A204.1 (cell line): ENCODE measurements around the gene CXCR4.

Source experiments
- FAIRE-seq: peaks from 2 replicates; lab custom pipeline; 2012; peaks lifted over from hg19 to GRCh38; lab: Jason Lieb, UNC

Gene CXCR4

DNA sequence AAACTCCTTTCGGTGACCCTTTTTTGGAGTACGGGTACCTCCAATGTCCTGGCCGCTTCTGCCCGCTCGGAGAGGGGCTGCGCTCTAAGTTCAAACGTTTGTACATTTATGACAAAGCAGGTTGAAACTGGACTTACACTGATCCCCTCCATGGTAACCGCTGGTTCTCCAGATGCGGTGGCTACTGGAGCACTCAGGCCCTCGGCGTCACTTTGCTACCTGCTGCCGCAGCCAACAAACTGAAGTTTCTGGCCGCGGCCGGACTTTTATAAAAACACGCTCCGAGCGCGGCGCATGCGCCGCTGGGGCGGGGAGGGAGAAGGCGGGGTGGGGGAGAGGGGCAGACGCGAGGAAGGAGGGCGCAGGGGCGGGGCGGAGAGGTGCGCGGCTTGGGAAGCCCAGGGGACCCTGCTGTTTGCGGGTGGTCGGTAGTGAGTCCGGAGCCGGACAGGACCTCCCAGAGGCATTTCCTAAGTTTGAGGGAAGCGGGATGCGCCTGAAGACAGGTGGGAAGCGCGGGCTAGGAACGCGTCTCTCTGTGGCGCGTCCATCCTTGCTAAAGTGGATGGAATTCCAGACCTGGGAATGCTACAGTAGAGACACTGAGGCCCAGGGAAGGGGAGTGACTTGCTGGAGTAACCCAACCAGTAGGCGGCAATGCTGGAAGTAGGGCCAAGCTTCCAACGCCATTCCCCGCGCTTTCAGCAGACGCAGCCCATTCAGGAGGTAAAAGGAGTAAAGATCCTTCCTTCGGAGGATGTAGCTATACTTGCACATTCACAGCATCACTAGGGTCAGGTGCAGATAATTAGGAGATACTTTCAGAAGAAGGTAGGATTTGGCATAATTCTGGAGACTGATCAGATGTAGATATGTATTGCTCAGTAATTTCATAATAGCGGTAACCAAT lies at the start of gene CXCR4:
TSS of gene CXCR4 (minus strand) at position 241 of the 910 bp plus-strand sequence. CDS start at position 152, 89 bp downstream.
- FAIRE-seq: no peak

DNA sequence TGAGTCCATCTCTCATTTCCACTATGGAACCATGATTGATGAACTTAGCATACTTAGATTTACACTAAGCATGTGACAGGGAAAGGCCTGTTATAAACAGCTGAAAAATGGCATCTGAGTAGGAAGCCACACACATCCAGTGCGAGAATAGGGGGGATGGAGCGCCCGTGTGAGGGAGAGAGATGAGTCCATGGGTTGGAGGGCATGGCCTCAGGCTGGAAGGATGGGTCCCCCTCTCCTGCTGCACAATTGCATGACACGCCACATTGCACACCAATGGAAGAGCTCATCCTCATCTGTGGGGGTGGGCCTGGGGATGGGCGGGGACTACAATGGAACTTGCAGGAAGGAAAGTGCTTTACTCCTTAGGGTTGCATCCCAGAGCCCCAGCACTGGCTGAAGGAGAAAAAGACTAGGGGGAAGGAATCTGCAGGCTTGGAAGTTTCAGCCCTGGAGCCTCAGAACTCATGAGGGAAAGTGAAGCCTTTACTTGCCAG lies 46.4 kb upstream of the CXCR4 start:
- FAIRE-seq: no peak

DNA sequence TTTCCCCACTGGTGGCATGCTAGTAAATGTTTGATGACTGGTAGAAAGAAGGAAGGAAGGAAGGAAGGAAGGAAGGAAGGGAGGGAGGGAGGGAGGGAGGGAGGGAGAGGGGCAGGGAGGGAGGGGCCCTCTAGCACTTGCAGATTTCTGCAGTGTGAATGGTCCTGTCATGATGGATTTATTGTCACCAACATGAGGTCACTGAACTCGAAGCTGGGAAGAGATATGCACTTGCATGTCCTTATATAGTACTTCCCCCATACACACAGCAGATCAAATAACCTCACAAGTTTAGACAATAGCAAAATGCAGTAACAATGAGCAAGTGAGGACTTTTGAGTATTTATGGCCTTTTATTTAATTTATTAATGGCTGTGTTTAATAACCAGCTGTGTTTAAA lies 44.5 kb upstream of the CXCR4 start:
- FAIRE-seq: no peak

- no peak for FAIRE-seq
These were observed 38.5 kb upstream of the CXCR4 start for GRCh38 chr2:136156411-136156810.

- no peak for FAIRE-seq
These were observed 36.4 kb upstream of the CXCR4 start for GRCh38 chr2:136154384-136154783.

- no peak for FAIRE-seq
These were observed 33.3 kb upstream of the CXCR4 start for GRCh38 chr2:136151021-136151971.

DNA sequence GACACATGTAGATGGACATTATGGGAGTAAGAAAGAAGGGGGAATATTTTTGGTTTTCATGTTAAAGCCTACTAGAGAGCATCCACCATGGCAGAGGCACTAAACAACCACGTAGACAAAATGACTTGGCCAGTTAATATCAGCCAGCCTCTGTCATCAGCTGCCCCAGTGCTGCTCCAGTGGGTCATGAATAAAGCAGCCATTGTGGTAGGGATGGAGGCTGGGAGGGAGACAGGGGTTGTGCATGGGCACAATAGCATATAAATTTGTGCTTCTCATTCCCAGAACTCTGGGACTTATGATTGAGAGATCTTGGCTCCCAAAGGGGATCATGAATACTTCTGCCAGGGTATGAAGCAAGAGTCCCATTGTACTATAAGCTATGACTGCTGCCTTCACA lies 31.1 kb upstream of the CXCR4 start:
- no peak for FAIRE-seq

GRCh38 chr2:136146564-136146963 lies 28.6 kb upstream of the CXCR4 start:
- no peak for FAIRE-seq

DNA sequence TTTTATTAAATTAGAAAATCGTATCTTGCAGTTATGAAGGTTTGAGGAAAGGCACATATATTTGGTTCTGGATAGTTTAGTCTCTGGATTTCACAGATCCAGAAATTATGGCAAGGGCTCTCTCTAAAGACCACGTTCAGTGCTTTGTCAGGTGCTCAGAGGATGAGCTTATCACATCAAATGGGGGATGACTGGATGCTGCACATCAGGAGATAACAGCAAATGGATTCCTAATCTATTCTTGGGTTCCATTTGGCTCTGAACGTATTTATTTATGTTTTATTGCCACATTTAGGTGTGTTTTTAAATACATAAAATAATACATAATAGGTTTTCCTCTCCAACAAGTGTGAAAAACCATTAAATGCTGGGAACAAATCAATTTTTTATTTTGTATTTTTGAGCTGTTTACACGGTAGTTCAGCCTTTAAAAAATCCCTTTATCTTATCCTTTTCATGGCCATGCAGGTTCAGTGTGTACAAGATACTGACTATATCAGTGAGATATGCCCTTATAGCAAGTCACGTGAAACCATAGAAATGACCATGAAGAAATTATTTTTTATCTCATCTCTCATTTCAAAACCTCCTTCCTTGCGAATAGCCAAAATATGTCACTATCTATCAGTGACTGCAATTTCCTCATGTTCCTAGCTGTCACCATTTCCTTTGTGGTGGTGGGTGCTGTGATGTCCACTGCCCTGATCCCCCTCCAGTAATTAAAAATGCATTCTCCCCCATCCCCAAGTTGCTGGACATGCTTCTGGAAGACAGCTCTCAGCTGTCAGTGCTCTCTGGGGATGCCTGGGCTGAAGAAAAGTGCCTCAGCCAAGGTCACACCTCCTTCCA lies 25.9 kb upstream of the CXCR4 start:
- FAIRE-seq: no peak

GRCh38 chr2:136141510-136142149 lies 23.7 kb upstream of the CXCR4 start:
- FAIRE-seq: no peak

DNA sequence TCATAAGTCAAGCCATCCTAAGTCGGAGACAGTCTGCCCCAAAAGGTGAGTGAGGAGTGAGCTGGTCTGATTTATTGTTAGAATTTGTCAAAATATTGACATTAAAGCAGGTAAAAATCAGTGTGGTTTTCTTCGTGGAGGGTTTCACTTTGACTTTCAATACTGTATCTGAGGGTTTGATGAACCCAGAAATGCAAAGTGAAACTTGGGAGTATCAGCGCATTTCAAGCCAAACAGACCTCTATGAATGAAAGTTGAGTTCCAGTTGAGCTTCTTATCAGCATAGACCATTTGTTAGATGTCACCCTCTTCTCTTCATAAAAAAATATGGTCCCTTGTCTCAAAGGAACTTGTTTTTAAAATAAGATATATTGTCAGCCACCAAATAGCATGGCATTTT lies 21.7 kb upstream of the CXCR4 start:
- no peak for FAIRE-seq

- no peak for FAIRE-seq
These were observed 20.0 kb upstream of the CXCR4 start for GRCh38 chr2:136137982-136138381.

DNA sequence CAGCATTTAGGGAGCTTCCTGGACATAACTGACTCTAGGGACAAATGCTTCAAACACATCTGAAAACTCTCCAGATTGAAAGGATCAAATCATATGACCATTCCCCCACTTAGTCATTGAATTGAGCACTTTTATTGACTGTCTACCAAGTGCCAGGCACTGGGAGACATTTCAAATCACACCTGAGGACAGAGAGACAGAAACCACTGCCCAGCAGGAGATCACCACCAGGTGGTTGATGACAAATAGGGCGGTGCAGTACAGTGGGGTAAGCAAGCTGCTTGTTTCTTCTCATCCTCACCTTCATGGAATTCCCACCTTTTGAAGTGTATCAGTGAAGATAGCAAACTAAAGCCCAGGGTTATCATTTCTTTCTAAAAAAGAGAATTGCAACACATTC lies 19.0 kb upstream of the CXCR4 start:
- no peak for FAIRE-seq

- FAIRE-seq: no peak
These were observed 18.3 kb upstream of the CXCR4 start for GRCh38 chr2:136135921-136136906.

GRCh38 chr2:136135462-136135861 lies 17.5 kb upstream of the CXCR4 start:
- no peak for FAIRE-seq

- FAIRE-seq: no peak
These were observed 16.2 kb upstream of the CXCR4 start for GRCh38 chr2:136134126-136134525.

DNA sequence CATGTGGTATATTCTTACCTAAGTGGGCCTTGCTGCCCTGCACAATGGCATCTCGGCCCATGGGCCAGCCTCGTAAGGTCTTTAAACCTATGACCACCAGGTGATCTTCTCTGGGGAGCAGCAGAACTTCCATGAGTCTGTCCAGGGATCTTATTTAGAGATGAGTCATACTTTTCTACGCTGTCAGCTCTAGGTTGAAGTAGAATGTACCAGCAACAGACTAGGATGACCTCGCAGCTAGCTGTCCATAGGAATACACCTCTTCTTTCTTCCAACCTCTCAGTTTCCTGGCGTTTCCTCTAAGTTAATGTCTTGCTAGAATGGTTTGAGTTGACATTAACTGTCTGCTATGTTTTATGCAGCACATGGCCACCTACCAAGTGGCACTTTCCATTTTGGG lies 15.6 kb upstream of the CXCR4 start:
- no peak for FAIRE-seq

- FAIRE-seq: no peak
These were observed 15.2 kb upstream of the CXCR4 start for GRCh38 chr2:136133176-136133575.

- FAIRE-seq: no peak
These were observed 14.8 kb upstream of the CXCR4 start for GRCh38 chr2:136132825-136133155.
